Activated CD4-positive, alpha-beta T cell treated with anti-CD3 and anti-CD28 coated beads, Interleukin-2, amount 10 ng/mL, durations not matched to agents 7 days and 5 days (primary cell): ENCODE results near the gene NAA10. TPM values are rescaled to one million over a fixed set of nuclear protein-coding genes. Genes with fewer than 3 reads are reported as not detected.

Source experiments
- CTCF ChIA-PET: fragments of 350-600 bp; sonication (Branson Sonifier 250); formaldehyde crosslinking; loops from one replicate; lab custom pipeline; 2021; ENCODE audit warnings: antibody characterized with exemption; lab: Charles Lee
- POLR2A ChIA-PET: fragments of 350-600 bp; sonication (Branson Sonifier 250); formaldehyde crosslinking; loops from one replicate; lab custom pipeline; 2021; ENCODE audit warnings: antibody characterized with exemption; lab: Charles Lee
- DNase-seq: peaks from one replicate; pipeline ENCODE4 v3.0.0-alpha.2; 2020
- H3K27ac Mint-ChIP-seq: one replicate; pipeline ENCODE4 v1.8.0; 2021; ENCODE audit warnings: mild to moderate bottlenecking, moderate library complexity, mixed read lengths
- H3K27me3 Mint-ChIP-seq: one replicate; pipeline ENCODE4 v1.8.0; 2021; ENCODE audit warnings: mixed read lengths
- H3K36me3 Mint-ChIP-seq: one replicate; pipeline ENCODE4 v1.8.0; 2021; ENCODE audit warnings: low read depth, mixed read lengths
- H3K4me1 Mint-ChIP-seq: one replicate; pipeline ENCODE4 v1.8.0; 2021; ENCODE audit warnings: mixed read lengths
- H3K4me3 Mint-ChIP-seq: one replicate; pipeline ENCODE4 v1.8.0; 2021; ENCODE audit warnings: mild to moderate bottlenecking, moderate library complexity, mixed read lengths
- H3K9me3 Mint-ChIP-seq: one replicate; pipeline ENCODE4 v1.8.0; 2021; ENCODE audit warnings: mixed read lengths
- total RNA-seq, 2 experiments: library from RNA; stranded (reverse); gene quantifications; one replicate each; pipeline ENCODE4 v1.2.3, GENCODE V29; 2021

The NAA10 gene
- total RNA-seq, 2 experiments from 2014 or later, result 72.9 to 83.2 TPM

- POLR2A ChIA-PET, result no interaction called here
- H3K27me3 Mint-ChIP-seq, result no peaks in the 10 kb centered on the region
- CTCF ChIA-PET, result interaction anchor here (0.9 to 1.1 kb wide), 3 partner anchors 17 to 130 kb away, joined by 3 to 4 read pairs (median 4); no protein-coding TSS in a partner anchor
Measured at GRCh38 chrX:153963546-153963945, 28.7 kb upstream of the NAA10 start.

GRCh38 chrX:153961292-153961691, 26.5 kb upstream of the NAA10 start:
- POLR2A ChIA-PET, result no interaction called here
- CTCF ChIA-PET, result interaction anchor here (1.0 to 1.6 kb wide), 2 partner anchors 13 to 153 kb away, joined by 3 to 9 read pairs; no protein-coding TSS in a partner anchor
- H3K36me3 Mint-ChIP-seq, result peaks cover 29% of the 10 kb centered on the region

More at GRCh38 chrX:153963546-153963945, 28.7 kb upstream of the NAA10 start:
- no peaks in the 10 kb centered on the region for H3K9me3 Mint-ChIP-seq
- H3K36me3 Mint-ChIP-seq, result peaks cover 42% of the 10 kb centered on the region
- no peak overlapping the region for H3K4me3 Mint-ChIP-seq
- peaks cover 30% of the 10 kb centered on the region for H3K4me1 Mint-ChIP-seq
- DNase-seq, result no peak
- no peak overlapping the region for H3K27ac Mint-ChIP-seq

GRCh38 chrX:153960786-153961185, 25.9 kb upstream of the NAA10 start:
- CTCF ChIA-PET, result interaction anchor here (1.4 to 1.6 kb wide), 2 partner anchors 8 to 13 kb away, joined by 6 to 9 read pairs; no protein-coding TSS in a partner anchor
- no peak overlapping the region for H3K4me3 Mint-ChIP-seq
- POLR2A ChIA-PET, result no interaction called here
- no peak overlapping the region for H3K27ac Mint-ChIP-seq
- H3K36me3 Mint-ChIP-seq, result peaks cover 27% of the 10 kb centered on the region
- DNase-seq, result no peak
- H3K9me3 Mint-ChIP-seq, result no peaks in the 10 kb centered on the region
- H3K27me3 Mint-ChIP-seq, result no peaks in the 10 kb centered on the region
- H3K4me1 Mint-ChIP-seq, result peaks cover 5% of the 10 kb centered on the region

More at GRCh38 chrX:153961292-153961691, 26.5 kb upstream of the NAA10 start:
- no peaks in the 10 kb centered on the region for H3K9me3 Mint-ChIP-seq
- DNase-seq, result no peak
- H3K4me1 Mint-ChIP-seq, result peaks cover 9% of the 10 kb centered on the region
- no peaks in the 10 kb centered on the region for H3K27me3 Mint-ChIP-seq
- no peak overlapping the region for H3K4me3 Mint-ChIP-seq
- no peak overlapping the region for H3K27ac Mint-ChIP-seq

- H3K27me3 Mint-ChIP-seq, result no peaks in the 10 kb centered on the region
- H3K4me1 Mint-ChIP-seq, result peaks cover 2% of the 10 kb centered on the region
- no peak overlapping the region for H3K4me3 Mint-ChIP-seq
- ChIA-PET CTCF (interaction anchor here (0.8 to 1.6 kb wide), 4 partner anchors 9 to 25 kb away, joined by 3 to 9 read pairs (median 4); no protein-coding TSS in a partner anchor), POLR2A (no interaction called here)
- H3K36me3 Mint-ChIP-seq, result peaks cover 31% of the 10 kb centered on the region
- DNase-seq, result no peak
- no peak overlapping the region for H3K27ac Mint-ChIP-seq
- no peaks in the 10 kb centered on the region for H3K9me3 Mint-ChIP-seq
Measured at GRCh38 chrX:153960077-153960476, 25.2 kb upstream of the NAA10 start.

GRCh38 chrX:153959649-153960048, 24.8 kb upstream of the NAA10 start:
- H3K36me3 Mint-ChIP-seq, result peaks cover 33% of the 10 kb centered on the region
- H3K27ac Mint-ChIP-seq, result no peak overlapping the region
- no peak overlapping the region for H3K4me3 Mint-ChIP-seq
- peaks cover 2% of the 10 kb centered on the region for H3K4me1 Mint-ChIP-seq
- H3K27me3 Mint-ChIP-seq, result no peaks in the 10 kb centered on the region
- ChIA-PET POLR2A (no interaction called here), CTCF (interaction anchor here (0.8 to 1.4 kb wide), 3 partner anchors 10 to 25 kb away, joined by 3 to 6 read pairs (median 3); no protein-coding TSS in a partner anchor)
- no peak for DNase-seq
- H3K9me3 Mint-ChIP-seq, result no peaks in the 10 kb centered on the region

GRCh38 chrX:153958605-153959004, 23.8 kb upstream of the NAA10 start:
- Mint-ChIP-seq H3K36me3 (peaks cover 39% of the 10 kb centered on the region), H3K4me3 (no peak overlapping the region), H3K4me1 (peaks cover 4% of the 10 kb centered on the region), H3K9me3 (no peaks in the 10 kb centered on the region), H3K27ac (no peak overlapping the region), H3K27me3 (no peaks in the 10 kb centered on the region)
- POLR2A ChIA-PET, result no interaction called here
- DNase-seq, result no peak
- CTCF ChIA-PET, result no interaction called here

DNA sequence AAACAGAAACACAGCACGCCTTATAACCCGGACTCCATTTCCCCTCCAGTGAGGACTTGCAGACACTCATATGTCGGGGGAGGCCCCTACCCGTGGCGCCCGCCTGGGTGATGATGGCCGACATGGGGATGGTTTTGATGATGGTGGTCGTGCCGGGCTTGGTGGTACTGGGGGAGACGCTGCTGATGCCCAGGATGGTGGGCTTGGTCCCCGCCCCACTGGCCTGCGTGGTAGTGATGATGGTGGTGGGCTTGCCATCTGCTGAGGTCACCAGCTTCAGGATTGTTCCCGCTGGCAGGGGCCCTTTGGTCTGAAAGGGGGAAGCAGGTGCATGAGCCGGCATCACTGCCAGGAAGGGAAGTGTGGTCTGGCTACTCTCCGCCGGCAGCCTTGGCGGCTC, 22.4 kb upstream of the NAA10 start:
- H3K27ac Mint-ChIP-seq, result no peak overlapping the region
- peaks cover 7% of the 10 kb centered on the region for H3K4me1 Mint-ChIP-seq
- no peaks in the 10 kb centered on the region for H3K9me3 Mint-ChIP-seq
- DNase-seq, result no peak
- H3K4me3 Mint-ChIP-seq, result no peak overlapping the region
- ChIA-PET POLR2A (no interaction called here), CTCF (no interaction called here)
- H3K36me3 Mint-ChIP-seq, result peaks cover 36% of the 10 kb centered on the region
- H3K27me3 Mint-ChIP-seq, result no peaks in the 10 kb centered on the region

DNA sequence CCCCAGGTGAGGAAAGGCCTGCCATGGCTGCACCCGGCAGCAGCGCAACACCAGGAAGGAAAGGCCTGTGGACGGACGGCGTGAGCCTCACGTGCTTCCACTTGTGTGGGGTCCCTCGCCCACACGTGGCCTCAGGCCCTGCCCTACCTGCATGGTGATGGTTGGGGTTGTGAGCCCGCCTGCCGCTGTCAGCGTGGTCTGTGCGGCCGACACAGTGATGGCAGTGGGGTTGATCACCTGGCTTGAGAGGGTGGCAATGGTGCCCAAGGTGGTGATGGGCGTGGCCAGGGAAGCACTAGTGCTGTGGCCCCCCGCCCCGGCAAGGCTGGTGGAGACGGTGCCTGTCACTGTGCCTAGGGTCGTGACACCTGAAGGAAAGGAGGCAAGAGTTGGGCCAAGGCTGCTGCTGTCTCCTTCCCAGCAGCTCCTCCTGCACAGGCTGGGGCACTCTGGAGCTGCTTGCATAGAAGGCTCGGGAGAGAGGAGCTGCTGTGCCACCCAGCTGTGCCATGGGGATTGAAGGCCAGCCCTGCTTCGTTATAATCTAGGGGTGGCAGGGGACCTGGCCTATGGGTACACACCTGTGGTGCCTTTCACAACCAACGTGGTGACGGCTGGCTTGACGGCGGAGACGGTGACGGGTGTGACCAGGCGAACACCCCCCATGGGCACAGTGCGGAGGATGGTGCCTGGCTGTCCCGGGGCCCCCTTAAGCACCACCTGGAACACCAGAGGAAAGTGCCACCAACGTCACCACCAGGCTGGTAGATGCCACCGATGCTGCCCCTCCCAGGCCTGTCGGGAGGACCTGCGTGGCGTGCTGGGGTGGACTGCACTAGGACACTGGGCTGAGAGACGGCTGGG, 21.4 kb upstream of the NAA10 start:
- H3K4me1 Mint-ChIP-seq, result peaks cover 7% of the 10 kb centered on the region
- CTCF ChIA-PET, result no interaction called here
- no peak for DNase-seq
- H3K27me3 Mint-ChIP-seq, result no peaks in the 10 kb centered on the region
- POLR2A ChIA-PET, result no interaction called here
- peaks cover 36% of the 10 kb centered on the region for H3K36me3 Mint-ChIP-seq
- no peaks in the 10 kb centered on the region for H3K9me3 Mint-ChIP-seq
- H3K4me3 Mint-ChIP-seq, result no peak overlapping the region
- H3K27ac Mint-ChIP-seq, result no peak overlapping the region

- ChIA-PET CTCF (no interaction called here), POLR2A (no interaction called here)
- H3K36me3 Mint-ChIP-seq, result peaks cover 39% of the 10 kb centered on the region
- DNase-seq, result no peak
- no peak overlapping the region for H3K27ac Mint-ChIP-seq
- no peaks in the 10 kb centered on the region for H3K9me3 Mint-ChIP-seq
- no peak overlapping the region for H3K4me3 Mint-ChIP-seq
- peaks cover 10% of the 10 kb centered on the region for H3K4me1 Mint-ChIP-seq
- no peaks in the 10 kb centered on the region for H3K27me3 Mint-ChIP-seq
Measured at GRCh38 chrX:153955228-153955732, 20.4 kb upstream of the NAA10 start.

DNA sequence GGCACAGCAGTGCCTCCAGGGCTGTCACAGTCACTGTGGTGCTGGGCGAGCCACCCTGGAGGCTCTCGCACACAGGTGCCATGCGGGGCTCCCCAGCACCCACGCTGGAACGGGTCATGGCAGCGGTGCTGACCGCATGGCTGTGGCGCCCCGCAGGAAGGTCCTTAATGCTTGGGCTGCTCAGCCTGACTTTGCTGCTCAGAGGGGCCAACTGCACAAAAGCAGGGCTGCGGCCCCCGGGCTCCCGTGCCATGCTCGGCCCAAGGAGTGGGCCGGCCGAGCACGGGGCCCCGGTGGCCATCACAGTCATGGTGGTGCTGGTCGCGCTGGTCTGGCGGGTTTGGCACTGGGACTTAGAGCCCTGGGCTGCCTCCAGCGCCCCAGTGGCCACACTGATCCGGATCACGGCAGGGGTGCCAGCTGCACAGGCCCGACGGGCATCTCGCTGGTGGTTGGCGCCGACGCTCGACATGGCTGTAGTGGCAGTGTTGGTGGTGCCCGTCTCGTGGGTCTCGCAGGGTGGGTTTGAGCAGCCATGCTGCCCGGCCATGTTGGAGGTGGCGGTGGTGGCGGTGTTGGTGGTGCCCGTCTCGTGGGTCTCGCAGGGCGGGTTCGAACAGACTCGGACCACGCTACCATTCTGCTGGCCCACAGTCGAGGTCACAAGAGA, 19.9 kb upstream of the NAA10 start:
- no peak for DNase-seq
- H3K4me1 Mint-ChIP-seq, result peaks cover 13% of the 10 kb centered on the region
- no peaks in the 10 kb centered on the region for H3K27me3 Mint-ChIP-seq
- CTCF ChIA-PET, result no interaction called here
- H3K36me3 Mint-ChIP-seq, result peaks cover 38% of the 10 kb centered on the region
- POLR2A ChIA-PET, result no interaction called here
- H3K27ac Mint-ChIP-seq, result no peak overlapping the region
- H3K4me3 Mint-ChIP-seq, result no peak overlapping the region
- no peaks in the 10 kb centered on the region for H3K9me3 Mint-ChIP-seq

GRCh38 chrX:153953892-153954557, 19.2 kb upstream of the NAA10 start:
- ChIA-PET POLR2A (no interaction called here), CTCF (interaction anchor here (0.8 to 0.9 kb wide), 2 partner anchors 13 to 29 kb away, joined by 3 to 4 read pairs; no protein-coding TSS in a partner anchor)
- no peak for DNase-seq
- Mint-ChIP-seq H3K9me3 (no peaks in the 10 kb centered on the region), H3K4me3 (no peak overlapping the region), H3K36me3 (peaks cover 39% of the 10 kb centered on the region), H3K4me1 (peaks cover 16% of the 10 kb centered on the region), H3K27me3 (no peaks in the 10 kb centered on the region), H3K27ac (peak overlapping the region; percentile 13)

GRCh38 chrX:153953342-153953830, 18.5 kb upstream of the NAA10 start:
- ChIA-PET POLR2A (no interaction called here), CTCF (interaction anchor here (0.8 to 10.3 kb wide), 7 partner anchors 13 to 226 kb away, joined by 3 to 205 read pairs (median 4); partner anchors contain the start of genes ARHGAP4, HCFC1, NAA10 and PLXNB3)
- peak; percentile 73 for DNase-seq
- H3K4me3 Mint-ChIP-seq, result no peak overlapping the region
- H3K36me3 Mint-ChIP-seq, result peaks cover 39% of the 10 kb centered on the region
- no peaks in the 10 kb centered on the region for H3K27me3 Mint-ChIP-seq
- H3K9me3 Mint-ChIP-seq, result no peaks in the 10 kb centered on the region
- no peak overlapping the region for H3K27ac Mint-ChIP-seq
- peaks cover 21% of the 10 kb centered on the region for H3K4me1 Mint-ChIP-seq
